PC-9 (cell line): ENCODE measurements around the gene GGTLC2. TPM values are rescaled to one million over a fixed set of nuclear protein-coding genes. Genes with fewer than 3 reads are reported as not detected.

Experiments used
- BruUV-seq: library from RNA; stranded (reverse); fragments of 400-500 nt; replicated peaks from 2 replicates; lab custom pipeline; 2021; lab: Mats Ljungman, UMichigan
- CTCF ChIA-PET: fragments of 300-600 bp; sonication (Branson Sonifier 250); formaldehyde crosslinking; loops from one replicate; lab custom pipeline; 2022; ENCODE audit warnings: antibody characterized with exemption; lab: Charles Lee
- POLR2A ChIA-PET: fragments of 300-600 bp; sonication (Branson Sonifier 250); formaldehyde crosslinking; loops from one replicate; lab custom pipeline; 2022; ENCODE audit warnings: antibody characterized with exemption; ENCODE audit not compliant: unreplicated experiment; lab: Charles Lee
- DNase-seq, 2 experiments: peaks; one replicate each; pipeline versions ENCODE4 v3.0.0 to v3.0.0-alpha.2; 2015 to 2022; ENCODE audit warnings: mixed read lengths in 1 of 2
- H2AFZ ChIP-seq: fragments of 200-600 bp; sonication (generic); 2 replicates; pipeline ENCODE4 v1.8.1; 2017; ENCODE audit warnings: antibody characterized with exemption
- H3F3A ChIP-seq: fragments of 200-600 bp; sonication (generic); 2 replicates; pipeline ENCODE4 v1.8.1; 2017; ENCODE audit warnings: antibody characterized with exemption, mild to moderate bottlenecking, low read depth; ENCODE audit not compliant: insufficient read depth
- H3K27ac ChIP-seq: fragments of 200-600 bp; sonication (generic); 2 replicates; pipeline ENCODE4 v1.6.1; 2016; ENCODE audit warnings: mixed run types
- H3K27me3 ChIP-seq: fragments of 200-600 bp; sonication (generic); 2 replicates; pipeline ENCODE4 v1.6.1; 2016; ENCODE audit warnings: low read depth, mixed run types; ENCODE audit not compliant: insufficient read depth
- H3K36me3 ChIP-seq: fragments of 200-600 bp; sonication (generic); 2 replicates; pipeline ENCODE4 v1.6.1; 2016; ENCODE audit warnings: low read depth, mixed run types
- H3K4me1 ChIP-seq: fragments of 200-600 bp; sonication (generic); replicated peaks from 2 replicates; pipeline ENCODE4 v1.6.1; 2016; ENCODE audit warnings: mixed run types; ENCODE audit not compliant: insufficient read depth
- H3K4me2 ChIP-seq: fragments of 200-600 bp; sonication (generic); 2 replicates; pipeline ENCODE4 v1.6.1; 2017; ENCODE audit warnings: mixed run types
- H3K4me3 ChIP-seq: fragments of 200-600 bp; sonication (generic); 2 replicates; pipeline ENCODE4 v1.6.1; 2016; ENCODE audit warnings: mixed run types
- H3K79me2 ChIP-seq: fragments of 200-600 bp; sonication (generic); 2 replicates; pipeline ENCODE4 v1.6.1; 2017; ENCODE audit warnings: low read depth, mixed run types
- H3K9me2 ChIP-seq: fragments of 200-600 bp; sonication (generic); 2 replicates; pipeline ENCODE4 v1.8.1; 2017; ENCODE audit warnings: mild to moderate bottlenecking; ENCODE audit not compliant: insufficient read depth
- H3K9me3 ChIP-seq: fragments of 200-600 bp; sonication (generic); 2 replicates; pipeline ENCODE4 v1.8.1; 2016; ENCODE audit warnings: low read depth; ENCODE audit not compliant: insufficient read depth
- H4K20me1 ChIP-seq: fragments of 200-600 bp; sonication (generic); 2 replicates; pipeline ENCODE4 v1.8.1; 2017; ENCODE audit not compliant: insufficient read depth
- CTCF ChIP-seq: fragments of 200-600 bp; sonication (generic); conservative IDR thresholded peaks from 2 replicates; pipeline ENCODE4 v1.6.1; 2017; ENCODE audit warnings: mixed run types, antibody characterized with exemption, mild to moderate bottlenecking, moderate library complexity
- EZH2 ChIP-seq: fragments of 200-600 bp; sonication (generic); IDR thresholded peaks from 2 replicates; pipeline ENCODE4 v1.8.0; 2017; ENCODE audit warnings: antibody characterized with exemption, low read depth
- intact Hi-C: fragments of 100-400 bp; cut with micrococcal nuclease; formaldehyde crosslinking; loops from one replicate; pipeline ENCODE4 v1.10.0; 2022; ENCODE audit not compliant: unreplicated experiment
- total RNA-seq: library from RNA; stranded (reverse); gene quantifications from 2 replicates; pipeline ENCODE4 v1.2.3, GENCODE V29; 2021

GGTLC2 gene
- total RNA-seq, 1 experiment from 2014 or later: not detected

DNA sequence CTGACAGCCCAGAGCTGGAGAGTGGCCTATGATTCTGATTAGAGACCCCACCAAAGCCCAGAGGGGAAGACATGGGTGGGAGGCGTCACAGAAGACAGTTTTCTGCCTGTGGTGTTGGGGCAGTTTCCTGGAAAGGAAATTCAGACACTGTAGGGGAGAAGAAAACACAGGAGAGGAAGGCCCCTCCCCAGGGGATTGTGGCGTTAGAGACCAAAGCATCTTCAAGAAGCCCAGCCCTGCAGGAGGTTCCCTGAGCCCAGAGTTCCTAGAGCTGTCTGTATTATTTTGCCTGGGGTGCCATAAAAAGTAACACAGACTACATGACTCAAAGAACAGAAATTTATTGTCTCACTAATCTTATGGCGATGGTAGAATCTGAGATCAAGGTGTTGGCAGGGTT lies 45.2 kb upstream of the GGTLC2 start:
- no peak overlapping the region for H2AFZ ChIP-seq
- H3K27ac ChIP-seq: no peak overlapping the region
- H3K4me1 ChIP-seq: no peaks in the 10 kb centered on the region
- POLR2A ChIA-PET: no interaction called here
- H3K36me3 ChIP-seq: no peaks in the 10 kb centered on the region
- H3K4me2 ChIP-seq: no peak overlapping the region
- TF ChIP-seq CTCF (no peak), EZH2 (no peak)
- no peaks in the 10 kb centered on the region for H3K9me2 ChIP-seq
- CTCF ChIA-PET: no interaction called here
- no peaks in the 10 kb centered on the region for H3K79me2 ChIP-seq
- H4K20me1 ChIP-seq: no peaks in the 10 kb centered on the region
- H3K4me3 ChIP-seq: no peak overlapping the region
- no TSS peak for BruUV-seq
- intact Hi-C loops: no loop called here
- peaks cover 33% of the 10 kb centered on the region for H3K27me3 ChIP-seq
- no peaks in the 10 kb centered on the region for H3K9me3 ChIP-seq
- no peaks in the 10 kb centered on the region for H3F3A ChIP-seq
- no peak for DNase-seq

- no peaks in the 10 kb centered on the region for H3K4me1 ChIP-seq
- H3K27me3 ChIP-seq: peaks cover 33% of the 10 kb centered on the region
- no peak overlapping the region for H3K4me2 ChIP-seq
- no peak overlapping the region for H3K4me3 ChIP-seq
- H3K9me2 ChIP-seq: no peaks in the 10 kb centered on the region
- no peak overlapping the region for H3K27ac ChIP-seq
- H2AFZ ChIP-seq: no peak overlapping the region
- ChIA-PET POLR2A (no interaction called here), CTCF (no interaction called here)
- no peaks in the 10 kb centered on the region for H3F3A ChIP-seq
- no peaks in the 10 kb centered on the region for H3K36me3 ChIP-seq
- DNase-seq: no peak
- no peaks in the 10 kb centered on the region for H4K20me1 ChIP-seq
- no peaks in the 10 kb centered on the region for H3K79me2 ChIP-seq
- TF ChIP-seq EZH2 (no peak), CTCF (no peak)
- intact Hi-C loops: no loop called here
- H3K9me3 ChIP-seq: no peaks in the 10 kb centered on the region
- no TSS peak for BruUV-seq
These were observed 43.7 kb upstream of the GGTLC2 start for GRCh38 chr22:22600531-22601261.

- no peaks in the 10 kb centered on the region for H4K20me1 ChIP-seq
- TF ChIP-seq EZH2 (no peak), CTCF (no peak)
- ChIA-PET CTCF (no interaction called here), POLR2A (no interaction called here)
- intact Hi-C loops: no loop called here
- no peak overlapping the region for H3K27ac ChIP-seq
- no peaks in the 10 kb centered on the region for H3K4me1 ChIP-seq
- no peaks in the 10 kb centered on the region for H3K9me2 ChIP-seq
- H3K27me3 ChIP-seq: peaks cover 24% of the 10 kb centered on the region
- H3K9me3 ChIP-seq: no peaks in the 10 kb centered on the region
- no peak overlapping the region for H3K4me3 ChIP-seq
- no peak overlapping the region for H3K4me2 ChIP-seq
- BruUV-seq: no TSS peak
- H2AFZ ChIP-seq: no peak overlapping the region
- no peaks in the 10 kb centered on the region for H3K36me3 ChIP-seq
- H3F3A ChIP-seq: no peaks in the 10 kb centered on the region
- H3K79me2 ChIP-seq: no peaks in the 10 kb centered on the region
- no peak for DNase-seq
These were observed 40.9 kb upstream of the GGTLC2 start for GRCh38 chr22:22603470-22603947.
